GM21737 (cell line): ENCODE measurements around the gene DUSP15.
A peak's percentile ranks its signal among the peaks of the same experiment; 100 is the strongest.

Experiments
- ATAC-seq: cut with Tn5 transposase; IDR thresholded peaks from one replicate; pipeline ENCODE4 v1.9.1; 2021; ENCODE audit warnings: mild to moderate bottlenecking, moderate library complexity; ENCODE audit not compliant: unreplicated experiment

DUSP15 gene

DNA sequence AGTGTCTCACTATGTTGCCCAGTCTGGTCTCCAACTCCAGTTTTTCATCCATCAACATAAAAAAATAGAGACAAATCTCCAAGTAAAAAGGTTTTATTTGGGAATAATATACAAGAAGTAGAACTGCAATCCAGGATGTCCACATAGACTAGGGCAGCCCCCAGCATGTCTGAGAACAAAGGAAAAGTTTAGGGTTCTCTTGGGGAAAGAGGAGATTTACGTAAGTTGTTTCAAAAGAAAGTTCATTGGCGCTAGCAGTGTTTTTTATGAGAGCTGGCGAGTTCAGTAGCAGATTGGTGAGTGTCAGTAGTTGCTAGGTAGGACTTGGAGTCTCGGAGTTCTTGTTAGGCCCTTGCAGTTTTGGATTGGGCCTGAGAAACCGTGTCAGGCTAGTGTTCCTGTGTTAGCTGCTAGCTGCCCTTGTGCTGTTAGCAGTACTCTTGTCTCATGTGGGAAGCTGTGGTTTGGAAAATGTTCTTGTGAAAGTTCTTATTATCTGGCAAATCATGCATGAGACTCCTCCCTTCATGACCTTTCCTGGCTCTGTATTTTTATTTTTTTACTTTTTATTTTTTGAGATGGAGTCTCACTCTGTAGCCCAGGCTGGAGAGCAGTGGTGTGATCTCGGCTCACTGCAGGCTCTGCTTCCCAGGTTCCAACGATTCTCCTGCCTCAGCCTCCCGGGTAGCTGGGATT, 24.8 kb upstream of the DUSP15 start:
- ATAC-seq = peak; percentile 97

GRCh38 chr20:31890646-31891045, 20.3 kb upstream of the DUSP15 start:
- ATAC-seq = no peak

DNA sequence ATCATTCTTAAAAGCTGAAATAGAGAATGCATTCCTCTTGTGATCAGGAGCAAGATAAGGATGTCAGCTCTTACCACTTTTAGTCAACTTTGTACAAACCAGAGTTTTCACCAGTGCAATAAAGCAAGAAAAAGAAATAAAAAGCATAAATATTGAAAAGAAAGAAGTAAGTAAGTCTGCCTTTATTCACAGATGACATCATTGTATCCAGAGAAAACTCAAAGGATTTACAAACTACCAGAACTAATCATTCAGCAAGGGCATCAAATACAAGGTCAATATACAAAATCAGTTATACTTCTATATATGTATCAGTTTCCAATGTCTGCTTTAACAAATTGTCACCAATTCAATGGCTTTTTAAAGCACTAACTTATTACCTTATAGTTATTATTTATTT, 13.5 kb upstream of the DUSP15 start:
- no peak for ATAC-seq

DNA sequence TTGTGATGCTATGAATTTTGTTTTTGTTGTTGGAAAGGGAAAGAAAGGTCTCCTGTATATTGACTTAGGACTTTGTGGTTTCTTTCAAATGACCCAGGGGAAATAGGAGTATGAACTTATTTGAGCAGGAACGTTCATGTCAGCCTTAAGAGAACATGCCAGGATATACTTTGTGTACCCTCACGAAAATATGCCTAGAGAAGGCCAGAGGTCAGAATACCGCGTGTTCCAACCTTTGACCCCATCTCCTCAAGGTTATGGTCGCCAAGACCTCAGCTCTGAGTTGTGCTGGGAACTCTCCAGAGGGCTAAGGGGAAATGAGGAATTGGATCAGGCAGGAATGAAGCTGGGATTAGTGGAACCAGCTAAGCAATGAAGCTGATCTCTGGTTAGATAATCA, 11.6 kb upstream of the DUSP15 start:
- ATAC-seq = no peak

DNA sequence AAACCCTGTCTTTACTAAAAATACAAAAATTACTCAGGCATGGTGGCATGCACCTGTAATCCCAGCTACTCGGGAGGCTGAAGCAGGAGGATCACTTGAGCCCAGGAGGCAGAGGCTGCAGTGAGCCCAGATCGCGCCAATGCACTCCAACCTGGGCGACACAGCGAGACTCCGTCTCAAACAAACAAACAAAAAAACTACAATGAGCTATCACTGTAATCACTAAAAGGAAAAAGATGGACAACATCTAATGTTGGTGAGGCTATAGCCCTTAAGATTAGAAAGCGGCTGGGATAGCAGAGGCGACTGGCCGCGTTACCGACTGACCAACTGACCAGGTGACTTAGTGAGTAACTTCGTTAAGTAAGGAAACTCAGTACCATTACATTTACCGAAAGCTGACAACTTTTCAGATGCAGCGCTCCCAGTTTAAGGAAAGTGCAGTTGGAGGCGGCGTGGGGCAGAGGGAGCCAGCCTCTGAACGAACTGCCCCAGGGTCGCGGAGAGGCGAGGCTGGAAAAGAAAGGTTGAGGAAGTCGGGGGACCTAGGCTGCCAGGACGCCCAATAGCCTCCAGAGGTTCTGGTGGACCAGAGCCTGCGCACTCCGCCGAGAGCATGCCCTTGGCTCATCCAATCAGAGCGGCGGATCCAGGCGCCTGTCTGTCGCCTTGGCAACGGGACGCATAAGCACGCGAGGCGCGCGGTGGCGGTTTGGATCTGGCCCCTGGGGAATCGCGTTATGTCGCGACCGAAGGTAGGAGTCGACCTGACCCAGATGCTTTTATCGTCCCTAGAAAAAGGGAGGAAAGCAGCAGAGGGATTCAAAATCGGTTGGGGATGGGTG, 9.0 kb upstream of the DUSP15 start:
- ATAC-seq = peak; percentile 83

- no peak for ATAC-seq
Measured at GRCh38 chr20:31877684-31878083, 7.4 kb upstream of the DUSP15 start.

DNA sequence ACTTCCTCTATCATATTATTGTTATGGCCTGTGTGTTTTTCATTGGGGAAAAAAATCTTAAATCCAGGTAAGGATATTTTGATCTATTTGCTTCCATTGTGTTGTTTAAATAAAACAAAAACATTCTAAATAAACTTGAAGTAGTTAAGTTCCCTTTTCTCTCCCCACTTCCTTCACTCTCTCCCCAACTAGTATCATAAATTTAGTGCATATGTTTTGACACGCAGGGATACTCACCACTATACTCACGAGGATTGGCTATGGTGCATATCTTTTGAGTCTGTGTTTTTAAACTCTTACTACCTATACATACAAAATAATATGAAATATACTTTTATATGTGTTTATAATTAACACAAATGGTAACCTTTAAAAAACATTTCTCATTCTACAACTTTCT, 5.3 kb upstream of the DUSP15 start:
- no peak for ATAC-seq

DNA sequence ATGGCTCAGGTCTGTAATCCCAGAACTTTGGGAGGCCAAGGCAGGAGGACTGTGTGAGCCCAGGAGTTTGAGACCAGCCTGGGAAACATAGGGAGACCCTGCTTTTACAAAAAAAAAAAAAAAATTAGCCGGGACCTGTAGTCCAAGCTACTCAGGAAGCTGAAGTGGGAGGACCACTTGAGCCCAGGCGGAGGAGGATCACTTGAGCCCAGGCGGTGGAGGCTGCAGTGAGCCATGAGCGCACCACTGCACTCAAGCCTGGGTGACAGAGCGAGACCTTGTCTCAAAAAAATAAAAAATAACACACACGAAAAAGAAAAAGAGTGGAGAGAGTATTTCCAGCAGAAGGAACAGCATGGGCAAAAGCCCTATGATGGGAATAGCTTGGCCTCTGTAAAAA, 2.1 kb upstream of the DUSP15 start:
- no peak for ATAC-seq

DNA sequence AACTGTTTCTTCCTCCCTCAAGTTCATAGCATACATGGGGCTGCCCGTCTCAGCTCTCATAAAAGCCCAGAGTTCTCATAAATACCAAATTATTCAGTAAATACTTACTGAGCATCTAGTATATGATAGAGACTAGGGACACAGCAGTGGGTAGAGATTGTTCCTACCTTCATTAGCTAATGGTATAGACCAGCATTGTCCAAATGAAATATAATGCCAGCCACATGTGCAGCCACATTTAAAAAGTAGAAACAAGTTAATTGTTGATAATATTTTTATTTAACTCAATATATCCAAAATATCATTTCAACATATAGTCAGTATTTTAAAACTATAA, 1.3 kb upstream of the DUSP15 start:
- ATAC-seq = no peak

- no peak for ATAC-seq
Measured at GRCh38 chr20:31870726-31871617, 645 bp upstream of the DUSP15 start.

DNA sequence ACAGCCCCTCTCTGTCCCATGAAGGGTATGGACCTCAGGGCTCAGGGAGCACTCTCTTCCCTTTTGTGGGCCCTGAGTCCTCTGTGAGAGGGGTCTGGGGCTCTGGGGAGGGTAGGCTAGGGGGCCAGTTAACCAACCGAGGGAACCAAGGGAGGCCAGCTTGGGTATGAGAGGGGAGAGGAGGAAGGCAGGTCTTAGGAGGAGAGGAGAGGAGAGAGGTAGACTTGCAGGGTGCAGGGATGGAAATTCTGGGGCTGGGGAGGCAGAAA, 720 bp downstream of the DUSP15 start:
- no peak for ATAC-seq

DNA sequence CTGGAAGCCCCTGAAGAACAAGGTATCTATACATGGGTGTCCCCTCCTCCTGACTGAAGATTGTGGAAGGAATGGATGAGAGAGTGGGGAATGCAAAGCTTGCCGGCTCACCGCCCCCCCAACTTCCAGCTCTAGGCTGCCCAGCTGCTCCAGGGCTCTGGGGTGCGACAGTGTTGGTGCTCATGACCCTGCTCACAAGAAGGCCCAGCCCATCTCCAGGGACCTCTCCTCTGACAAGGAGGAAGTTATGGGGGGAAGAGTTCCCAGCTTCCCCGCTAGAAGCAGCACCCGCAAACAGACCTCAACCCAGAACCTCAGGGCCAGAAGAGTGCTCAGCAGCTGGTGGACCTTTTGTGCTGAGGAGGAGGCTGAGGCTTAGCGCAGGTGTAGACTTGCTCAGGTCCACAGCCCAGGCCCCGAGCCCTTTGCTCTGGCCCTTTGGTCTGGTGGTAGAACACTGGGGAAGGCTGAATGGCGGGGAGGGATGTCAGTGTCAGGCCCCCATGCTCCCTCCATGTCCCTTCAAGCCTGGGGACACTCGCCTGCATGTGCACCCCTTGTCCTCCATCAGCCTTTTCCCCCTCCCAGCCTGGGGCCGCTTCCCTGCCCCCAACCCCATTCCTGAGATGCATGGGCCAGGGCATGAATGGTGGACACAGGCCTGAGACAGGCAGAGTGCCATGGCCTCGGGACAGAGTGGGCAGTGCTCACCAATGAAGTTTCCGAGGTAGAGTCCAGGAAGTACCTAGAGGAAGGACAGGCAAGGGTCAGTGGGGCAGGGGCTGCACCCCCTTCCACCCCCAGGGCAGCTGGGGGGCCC, 1.3 kb downstream of the DUSP15 start:
- no peak for ATAC-seq

- ATAC-seq = no peak
Measured at GRCh38 chr20:31866221-31866620, 4.1 kb downstream of the DUSP15 start.

DNA sequence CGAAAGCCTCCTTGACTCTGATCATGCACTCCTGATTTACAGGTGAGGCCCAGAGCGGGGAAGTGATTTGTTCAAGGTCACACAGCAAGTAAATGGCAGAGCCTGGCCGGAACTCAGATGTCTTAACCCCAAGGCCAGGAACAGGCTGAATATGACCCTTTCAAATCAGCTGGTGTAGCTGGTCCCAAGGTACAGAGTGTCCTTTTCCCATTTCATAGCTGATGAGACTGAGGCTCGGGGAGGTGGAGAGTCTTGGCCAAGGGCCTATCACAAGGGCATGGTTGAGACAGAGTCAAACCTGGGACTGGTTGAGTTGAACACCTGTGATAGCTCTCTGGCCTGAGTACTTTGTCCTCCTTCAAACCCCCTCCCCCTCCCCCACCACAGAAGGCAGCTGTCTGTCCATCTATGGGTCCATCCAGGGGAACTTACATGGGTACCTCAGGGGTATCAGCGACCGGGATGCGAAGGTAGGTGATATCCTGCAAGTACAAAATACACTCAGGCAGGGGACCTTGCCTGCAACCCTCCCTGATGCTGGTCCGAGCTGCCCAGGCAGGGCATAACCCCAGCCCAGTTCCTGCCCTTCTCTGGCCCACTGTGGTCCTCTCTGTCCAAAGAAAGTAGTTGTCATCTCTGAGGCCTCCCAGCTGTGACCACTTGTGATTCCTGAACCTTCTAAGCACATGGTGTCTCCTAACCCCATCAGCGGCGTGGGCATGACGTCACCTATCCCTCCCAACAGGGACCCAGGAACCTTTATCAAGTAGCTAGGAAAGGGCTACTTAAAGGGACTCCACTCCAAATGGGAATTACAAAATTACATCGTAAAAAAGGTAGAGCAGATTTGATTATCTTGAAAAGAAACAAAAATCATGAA, 5.6 kb downstream of the DUSP15 start:
- no peak for ATAC-seq

GRCh38 chr20:31863296-31864085, 6.8 kb downstream of the DUSP15 start:
- ATAC-seq = no peak

- no peak for ATAC-seq
Measured at GRCh38 chr20:31862506-31862905, 7.8 kb downstream of the DUSP15 start.

DNA sequence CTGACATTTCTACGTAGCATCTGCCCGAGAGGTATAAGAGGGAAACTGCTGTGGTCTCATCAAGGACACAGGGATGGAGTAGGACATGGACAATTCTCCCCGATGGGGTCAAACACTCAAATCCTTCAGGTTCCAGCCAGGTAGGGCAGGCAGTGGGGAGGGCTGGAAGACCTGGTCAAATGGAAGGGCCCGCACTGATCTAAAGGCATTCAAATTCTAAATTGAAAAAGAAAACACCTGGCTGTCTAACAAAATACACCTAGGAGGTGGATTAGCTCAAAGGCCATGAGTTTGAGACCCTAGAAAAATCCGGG, 8.2 kb downstream of the DUSP15 start:
- no peak for ATAC-seq

GRCh38 chr20:31861385-31862156, 8.8 kb downstream of the DUSP15 start:
- no peak for ATAC-seq

DNA sequence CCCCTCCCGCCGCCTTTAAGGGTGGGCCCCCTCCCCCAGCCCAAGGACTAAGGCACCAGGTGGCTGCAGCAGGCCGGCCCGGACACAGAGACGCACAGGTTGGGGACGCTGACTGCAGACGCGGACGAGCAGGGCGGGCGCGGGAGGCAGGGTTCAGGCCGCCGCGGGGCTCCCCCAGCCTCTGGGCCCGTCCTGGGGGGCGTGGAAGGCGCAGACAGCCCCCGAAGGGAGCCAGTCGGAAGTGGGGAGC, 9.3 kb downstream of the DUSP15 start:
- ATAC-seq = no peak
